Glomerular visceral epithelial cell (primary cell): ENCODE data around the gene DTWD1.
A peak's percentile ranks its signal among the peaks of the same experiment; 100 is the strongest.
"Not testable (repeated sequence)": the region's sequence is repeated elsewhere in the genome, so short reads cannot be mapped to it uniquely, and the experiment has no call there.

Experiments used
- DNase-seq: peaks from one replicate; pipeline ENCODE4 v3.0.0-alpha.2; 2016; ENCODE audit errors: extremely low spot score

The DTWD1 gene, protein sequence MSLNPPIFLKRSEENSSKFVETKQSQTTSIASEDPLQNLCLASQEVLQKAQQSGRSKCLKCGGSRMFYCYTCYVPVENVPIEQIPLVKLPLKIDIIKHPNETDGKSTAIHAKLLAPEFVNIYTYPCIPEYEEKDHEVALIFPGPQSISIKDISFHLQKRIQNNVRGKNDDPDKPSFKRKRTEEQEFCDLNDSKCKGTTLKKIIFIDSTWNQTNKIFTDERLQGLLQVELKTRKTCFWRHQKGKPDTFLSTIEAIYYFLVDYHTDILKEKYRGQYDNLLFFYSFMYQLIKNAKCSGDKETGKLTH

DNA sequence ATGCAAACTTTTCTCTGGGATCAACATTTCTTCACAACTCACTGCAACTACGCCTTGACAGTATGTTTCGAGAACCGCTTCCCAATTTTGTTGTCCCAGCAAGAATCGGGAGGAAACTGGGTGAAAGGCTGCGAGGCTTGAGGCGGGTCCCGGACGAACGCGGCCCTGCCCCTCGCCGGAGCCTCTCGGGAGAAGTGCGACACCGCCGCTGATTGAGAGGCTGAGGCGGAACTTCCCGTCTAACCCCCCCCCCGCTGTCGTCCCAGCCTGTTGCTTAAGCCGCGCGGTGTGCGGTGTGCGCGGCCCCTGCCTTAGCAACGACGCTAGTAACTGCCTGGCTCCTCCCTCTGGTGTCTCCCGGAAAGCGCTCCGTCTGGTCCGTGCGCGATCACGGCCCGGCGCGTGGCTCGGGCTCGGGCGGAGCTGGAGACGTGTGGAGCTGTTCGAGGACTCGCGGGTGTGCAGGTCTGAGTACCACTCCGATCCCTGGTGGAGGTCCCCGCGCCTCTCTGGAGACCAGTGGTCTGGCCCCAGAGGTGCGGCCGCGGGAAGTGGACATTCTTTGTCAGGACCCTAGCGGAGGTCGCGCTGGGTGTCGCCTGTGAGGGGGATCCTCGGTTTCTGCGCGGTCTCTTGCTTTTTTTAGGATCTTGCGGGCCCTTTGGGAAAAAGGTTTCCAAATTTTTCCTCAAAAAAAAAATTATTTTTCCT, at the start of gene DTWD1, which contains the start of gene FAM227B:
Gene DTWD1 (plus strand): TSS at position 391 of the 711 bp plus-strand sequence. CDS start 4,120 bp downstream, outside the sequence.
Gene FAM227B (minus strand): TSS at position 161 of the 711 bp plus-strand sequence. CDS start 5,647 bp downstream, outside the sequence.
- DNase-seq: peak; percentile 98

DNA sequence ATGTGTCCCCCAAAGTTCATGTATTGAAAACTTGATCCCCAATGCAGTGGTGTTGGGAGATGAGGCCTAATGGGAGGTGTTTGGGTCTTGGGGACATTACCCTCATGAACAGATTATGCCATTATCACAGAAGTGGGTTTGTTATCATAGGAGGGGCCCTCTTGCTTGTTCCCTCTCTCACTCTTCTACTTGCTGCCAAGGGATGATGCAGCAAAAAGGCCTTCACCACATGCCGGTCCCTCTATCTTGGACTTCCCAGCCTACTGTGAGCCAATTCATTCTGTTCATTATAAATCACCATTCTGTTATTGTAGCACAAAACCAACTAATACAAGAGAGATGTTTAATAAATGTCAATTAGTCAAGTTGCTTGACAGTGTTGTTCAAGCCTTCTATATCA, 47.4 kb upstream of the DTWD1 start:
- DNase-seq: no peak

DNA sequence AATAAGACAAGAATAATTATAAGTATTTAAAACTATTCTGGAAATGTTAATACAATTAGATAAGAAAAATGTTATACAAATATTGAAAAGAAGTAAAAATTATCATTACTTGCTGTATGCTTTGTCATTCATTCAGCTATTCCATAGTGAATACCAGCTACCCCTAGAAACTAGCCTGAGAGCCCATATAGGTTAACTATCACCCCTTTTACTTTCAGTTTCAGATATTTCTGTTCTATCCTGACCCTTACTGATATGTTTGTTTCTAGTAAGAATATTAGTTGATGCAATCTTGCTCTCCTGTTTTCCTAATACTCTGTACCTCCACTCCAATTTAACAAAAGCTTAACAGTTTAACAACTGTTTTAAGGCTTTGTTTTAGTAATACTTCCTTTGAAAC, 31.8 kb upstream of the DTWD1 start:
- no peak for DNase-seq

DNA sequence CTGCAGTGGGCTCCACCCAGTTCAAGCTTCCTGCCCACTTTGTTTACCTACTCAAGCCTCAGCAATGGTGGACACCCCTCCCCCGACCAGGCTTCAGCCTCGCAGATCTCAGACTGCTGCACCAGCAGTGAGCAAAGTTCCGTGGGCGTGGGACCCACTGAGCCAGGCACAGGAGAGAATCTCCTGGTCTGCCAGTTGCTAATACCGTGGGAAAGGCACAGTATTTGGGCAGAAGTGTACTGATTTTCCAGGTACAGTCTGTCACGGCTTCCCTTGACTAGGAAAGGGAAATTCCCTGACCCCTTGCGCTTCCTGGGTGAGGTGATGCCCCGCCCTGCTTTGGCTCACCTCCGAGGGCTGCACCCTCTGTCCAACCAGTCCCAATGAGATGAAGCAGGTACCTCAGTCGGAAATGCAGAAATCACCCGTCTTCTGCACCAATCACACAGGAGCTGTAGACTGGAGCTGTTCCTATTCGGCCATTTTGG, 28.0 kb upstream of the DTWD1 start:
- not testable (repeated sequence) for DNase-seq

DNA sequence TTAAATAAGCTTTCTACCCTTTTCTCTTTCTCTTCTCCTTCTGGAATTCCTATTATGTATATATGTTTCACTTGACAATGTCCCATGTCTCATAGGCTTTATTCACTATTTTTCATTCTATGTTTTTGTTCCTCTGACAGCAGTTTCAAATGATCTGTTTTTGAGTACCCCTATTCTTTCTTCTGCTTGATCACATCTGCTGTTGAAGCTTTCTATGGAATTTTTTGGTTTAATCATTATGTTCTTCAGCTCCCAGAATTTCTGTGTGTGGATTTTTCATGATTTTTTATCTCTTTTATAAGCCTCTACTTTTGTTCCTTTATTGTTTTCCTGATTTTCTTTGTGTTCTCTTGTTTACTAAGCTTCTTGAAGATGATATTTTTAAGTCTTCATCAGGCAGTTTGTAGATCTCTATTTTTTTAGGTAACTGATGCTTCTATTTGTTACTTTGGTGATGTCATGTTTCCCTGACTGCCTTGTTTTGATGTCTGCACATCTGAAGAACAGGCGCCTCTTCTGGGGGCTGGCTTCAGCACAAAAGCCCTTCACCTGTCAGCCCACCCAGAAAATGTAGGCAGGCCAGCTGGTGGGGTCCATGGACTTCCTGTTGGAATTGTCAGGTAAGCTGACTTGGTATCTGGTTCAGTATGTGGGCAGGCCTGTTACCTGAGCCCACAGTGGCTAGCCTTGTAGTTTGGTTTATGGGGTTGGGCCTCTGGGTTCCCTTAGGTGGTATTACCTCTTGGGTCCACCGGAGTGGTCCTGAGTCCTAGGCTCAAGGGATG, 16.0 kb upstream of the DTWD1 start:
- DNase-seq: no peak

DNA sequence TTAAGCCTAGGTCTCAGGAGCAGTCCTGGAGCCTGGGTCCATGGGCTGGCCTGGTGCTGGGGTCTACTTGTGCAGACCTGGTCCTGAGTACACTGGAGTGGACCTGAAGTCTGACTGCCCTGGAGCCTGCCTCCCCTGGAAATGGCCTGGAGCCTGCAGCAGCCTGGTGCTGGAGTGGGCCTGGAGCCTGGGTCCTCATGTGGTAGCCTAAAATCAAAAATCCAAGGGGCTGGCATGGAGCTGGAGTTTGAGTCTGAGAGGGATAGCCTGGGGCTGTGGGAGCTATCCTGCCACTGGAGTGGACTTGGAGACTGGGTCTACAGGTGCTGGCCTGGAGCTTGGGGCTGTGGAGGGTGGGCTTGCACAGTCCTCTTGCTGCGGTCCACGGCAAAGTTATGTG, 15.3 kb upstream of the DTWD1 start:
- DNase-seq: no peak

DNA sequence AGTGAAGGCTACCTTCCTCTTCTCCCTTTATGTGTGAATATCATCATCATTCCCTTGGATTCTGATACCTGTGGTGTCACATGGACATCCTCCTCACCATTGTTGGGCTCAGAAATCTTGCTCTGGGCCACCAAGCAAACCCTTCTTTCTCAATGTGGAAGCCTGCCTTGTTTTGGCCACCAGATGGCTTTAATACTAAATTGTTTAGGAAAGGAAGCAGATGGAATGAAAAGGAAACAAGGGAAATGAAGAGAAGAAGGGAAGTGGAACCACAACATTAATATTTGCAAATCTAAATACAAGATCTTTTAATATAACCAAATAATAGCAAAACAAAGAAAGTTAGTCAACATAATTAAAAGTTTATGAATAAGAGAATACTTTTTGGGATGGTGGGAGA, 14.3 kb upstream of the DTWD1 start:
- DNase-seq: no peak

DNA sequence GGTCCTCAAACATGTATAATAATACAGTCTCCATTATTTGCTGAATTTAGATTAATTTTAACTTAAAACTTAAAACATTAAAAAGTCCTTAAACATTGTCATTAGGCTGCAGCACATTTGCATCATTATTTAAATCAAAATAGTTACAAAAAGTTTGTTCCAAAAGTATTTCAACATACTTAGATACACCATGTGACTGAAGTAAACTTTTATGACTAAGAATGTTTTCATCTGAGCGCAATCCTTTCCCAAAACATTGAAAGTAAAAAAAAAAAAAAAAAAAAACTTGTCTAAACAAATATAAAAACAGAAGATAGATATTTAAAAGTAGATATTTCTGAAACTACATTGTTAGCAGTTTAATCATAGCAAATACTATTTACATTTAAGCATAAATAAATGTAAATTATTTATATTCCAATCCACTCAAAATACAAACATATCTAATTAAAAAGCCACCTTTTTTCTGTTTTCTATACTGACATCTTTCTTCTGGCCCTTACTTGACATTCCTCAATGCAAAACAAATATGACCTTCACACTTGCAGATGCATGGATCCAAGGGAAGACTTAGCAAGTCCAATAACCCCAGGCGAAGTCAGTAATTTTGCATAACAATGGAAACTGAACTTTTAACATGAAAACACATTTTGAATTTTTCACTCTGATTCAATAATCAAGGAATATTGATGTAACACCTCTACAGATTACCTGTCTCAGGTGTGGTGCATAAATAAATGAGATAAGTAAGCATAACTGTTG, 10.5 kb upstream of the DTWD1 start:
- no peak for DNase-seq

DNA sequence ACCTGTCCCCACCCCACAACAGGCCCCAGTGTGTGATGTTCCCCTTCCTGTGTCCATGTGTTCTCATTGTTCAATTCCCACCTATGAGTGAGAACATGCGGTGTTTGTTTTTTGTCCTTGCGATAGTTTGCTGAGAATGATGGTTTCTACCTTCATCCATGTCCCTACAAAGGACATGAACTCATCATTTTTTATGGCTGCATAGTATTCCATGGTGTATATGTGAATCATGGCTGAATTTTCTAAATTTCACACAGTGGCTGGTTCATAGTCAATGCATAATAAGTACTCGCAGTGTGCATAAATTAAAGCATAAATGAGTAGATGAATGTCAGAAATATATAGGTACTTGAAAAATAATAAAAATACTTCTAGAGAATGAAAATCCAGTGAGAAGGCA, 8.6 kb upstream of the DTWD1 start:
- not testable (repeated sequence) for DNase-seq

DNA sequence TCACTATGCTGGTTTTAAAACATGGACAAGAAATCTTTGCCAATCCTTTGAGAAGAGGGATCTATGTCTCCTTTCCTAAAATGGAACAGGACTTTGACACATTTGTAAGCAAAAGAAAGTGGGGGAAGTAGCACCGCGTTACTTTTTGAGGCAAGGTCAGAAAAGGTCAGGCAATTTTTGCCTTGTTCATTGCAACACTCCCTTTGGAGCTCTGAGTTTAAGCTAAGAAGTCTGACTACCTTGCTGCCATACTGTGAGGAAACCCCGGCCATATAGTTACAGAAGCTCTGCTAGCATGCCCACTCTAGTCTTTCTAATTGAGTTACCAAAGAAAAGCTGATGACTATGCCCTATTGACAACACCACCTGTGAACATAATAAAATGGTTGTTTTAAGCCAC, 1.6 kb upstream of the DTWD1 start:
- no peak for DNase-seq

DNA sequence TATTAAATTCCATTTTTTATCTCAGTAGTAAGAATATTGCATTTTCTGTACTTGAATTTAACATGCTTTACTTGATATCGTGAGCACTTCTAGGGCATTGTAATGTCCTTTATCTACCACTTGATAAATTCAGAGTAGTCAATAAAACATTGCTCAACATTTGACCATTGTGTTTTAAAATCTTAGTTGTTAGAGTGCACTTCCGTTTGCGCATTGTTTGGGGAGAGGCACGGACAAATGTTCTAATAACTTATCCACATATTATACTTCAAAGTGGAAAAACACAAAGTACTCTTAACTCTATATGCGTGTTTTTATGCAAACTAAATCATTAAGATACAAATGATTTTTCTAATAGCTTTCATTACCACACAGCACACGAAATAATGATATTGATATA, 649 bp upstream of the DTWD1 start:
- no peak for DNase-seq

DNA sequence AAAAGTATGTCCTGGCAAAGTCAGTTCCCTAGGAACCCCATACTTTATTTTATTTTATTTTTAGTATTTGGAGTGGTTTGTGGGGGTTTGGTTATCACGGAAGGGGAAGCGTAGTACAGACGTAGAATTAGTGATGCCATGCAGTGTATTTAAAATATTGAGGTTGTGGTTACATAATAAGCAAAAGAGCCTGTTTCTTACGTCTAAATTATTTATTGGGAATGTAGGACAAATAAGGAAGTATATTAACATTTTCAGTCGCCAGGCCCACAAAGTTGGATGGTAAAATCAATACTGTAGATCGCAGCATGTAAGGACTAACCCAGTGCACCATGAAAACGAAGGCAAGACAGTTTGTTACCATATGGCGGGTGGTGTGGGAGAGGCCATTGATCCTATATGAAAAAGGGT, 558 bp downstream of the DTWD1 start:
- DNase-seq: no peak

DNA sequence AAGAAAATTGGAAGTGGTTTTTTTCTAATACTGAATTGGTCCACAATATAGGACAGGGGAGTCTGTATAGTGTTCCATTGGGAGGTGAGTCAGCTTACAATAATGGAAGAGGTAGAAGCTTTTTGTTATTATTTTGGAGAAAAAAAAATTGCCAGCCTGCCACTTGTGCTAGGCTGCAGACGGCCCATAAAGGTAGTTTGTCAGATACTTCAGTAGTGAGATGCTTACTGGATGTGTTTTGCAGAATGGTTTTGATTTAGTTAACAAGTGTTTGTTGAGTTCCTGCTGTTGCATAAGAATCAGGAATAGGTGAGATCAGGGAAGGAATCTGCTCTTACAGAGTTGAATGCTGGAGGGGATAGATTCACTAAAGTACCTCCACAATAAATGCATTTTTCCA, 1.0 kb downstream of the DTWD1 start:
- no peak for DNase-seq

DNA sequence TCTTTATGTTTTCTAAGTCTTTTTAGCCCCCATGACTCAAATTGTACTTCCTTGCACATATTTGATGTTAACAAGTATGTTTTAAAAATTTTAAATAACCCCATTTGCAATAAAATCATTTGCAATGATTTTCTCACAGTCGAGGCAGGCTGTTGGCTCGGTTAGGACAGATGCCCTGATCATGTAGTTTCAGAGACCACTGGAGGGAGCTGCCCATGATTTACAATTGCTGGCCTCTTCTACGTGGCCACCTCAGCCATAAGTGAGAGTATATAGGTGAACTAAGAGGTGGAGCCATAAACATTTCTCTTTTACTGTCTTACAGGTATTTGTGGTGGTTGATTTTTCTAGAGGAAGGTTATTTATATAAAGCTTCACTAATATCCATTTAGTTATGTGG, 1.7 kb downstream of the DTWD1 start:
- no peak for DNase-seq

DNA sequence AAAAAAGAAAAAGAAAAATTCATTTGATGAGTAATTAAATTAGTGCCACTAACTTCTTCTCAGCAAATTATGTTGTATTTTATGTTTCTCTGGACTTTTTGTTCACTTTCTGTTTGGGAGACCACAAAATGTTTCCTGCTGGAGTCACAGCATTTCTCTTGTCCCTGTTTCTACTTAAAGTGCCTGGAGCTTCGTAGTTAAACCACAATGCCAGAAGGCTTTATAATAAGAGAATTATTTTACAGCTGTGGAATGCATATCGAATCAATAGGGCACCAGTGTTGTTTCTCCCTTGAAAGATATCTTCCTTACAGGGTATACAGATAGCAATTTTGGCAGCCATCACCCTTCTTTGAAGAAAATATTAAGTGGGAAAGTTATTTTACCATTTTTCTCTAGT, 3.2 kb downstream of the DTWD1 start:
- no peak for DNase-seq

DNA sequence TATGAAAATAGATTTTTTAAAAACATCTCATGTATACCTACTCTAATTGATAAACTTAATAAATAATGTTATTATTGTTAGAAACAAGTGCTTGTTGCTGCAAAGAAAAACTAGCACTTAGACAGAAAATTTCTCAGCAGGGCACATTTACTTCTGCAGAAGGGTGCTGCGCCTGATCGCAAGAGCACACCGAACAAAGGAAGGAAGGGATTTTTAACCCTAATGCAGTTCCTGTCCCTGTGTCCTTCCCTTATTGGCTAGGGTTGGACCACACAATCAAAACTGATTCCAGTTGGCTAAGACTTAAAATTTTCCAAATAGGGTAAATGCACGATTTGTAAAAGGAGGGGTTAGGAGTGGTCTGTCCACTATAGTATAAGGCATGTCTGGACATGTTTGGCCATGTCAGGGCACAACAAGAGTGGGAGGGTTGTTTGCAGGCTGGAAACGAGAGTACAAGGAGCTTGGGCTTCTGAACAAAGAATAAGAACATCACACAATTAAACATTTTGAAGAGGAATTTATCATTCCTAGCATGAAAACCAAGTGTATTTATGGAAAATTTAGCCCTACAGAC, 4.7 kb downstream of the DTWD1 start:
- no peak for DNase-seq

DNA sequence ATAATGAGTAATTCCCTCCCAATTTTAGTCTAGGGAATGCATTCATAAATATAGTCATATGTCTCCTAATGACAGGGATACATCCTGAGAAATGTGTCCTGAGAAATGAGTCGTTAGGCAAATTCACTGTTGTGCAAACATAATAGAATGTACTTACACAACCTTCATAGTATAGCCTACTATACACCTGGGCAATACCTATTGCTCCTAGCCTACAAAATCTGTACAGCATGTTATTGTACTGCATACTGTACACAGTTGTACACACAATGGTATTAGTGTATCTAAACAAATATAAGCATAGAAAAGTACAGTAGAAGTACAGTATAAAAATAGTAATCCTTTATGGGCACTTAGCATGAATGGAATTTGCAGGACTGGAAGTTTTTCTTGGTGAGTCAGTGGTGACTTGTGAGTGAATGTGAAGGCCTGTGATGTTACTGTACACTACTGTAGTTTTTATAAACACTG, 6.6 kb downstream of the DTWD1 start:
- DNase-seq: peak; percentile 69

DNA sequence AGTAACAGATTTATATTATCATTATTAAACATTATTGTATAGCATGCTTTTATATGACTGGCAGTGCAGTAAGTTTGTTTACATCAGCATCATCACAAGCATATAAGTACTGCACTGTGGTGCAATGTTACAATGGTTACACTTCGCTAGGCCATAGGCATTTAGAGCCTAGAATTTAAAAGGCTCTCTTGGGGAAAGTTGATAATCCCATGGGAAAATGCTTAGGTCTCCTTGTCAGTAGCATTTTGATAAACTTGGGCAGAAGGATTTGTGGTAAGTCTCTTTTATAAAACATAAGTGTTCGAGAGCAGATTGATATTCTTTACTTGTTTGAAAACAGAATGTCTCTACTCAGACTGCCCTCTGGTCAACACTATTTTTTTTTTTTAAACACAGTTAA, 7.5 kb downstream of the DTWD1 start:
- no peak for DNase-seq

DNA sequence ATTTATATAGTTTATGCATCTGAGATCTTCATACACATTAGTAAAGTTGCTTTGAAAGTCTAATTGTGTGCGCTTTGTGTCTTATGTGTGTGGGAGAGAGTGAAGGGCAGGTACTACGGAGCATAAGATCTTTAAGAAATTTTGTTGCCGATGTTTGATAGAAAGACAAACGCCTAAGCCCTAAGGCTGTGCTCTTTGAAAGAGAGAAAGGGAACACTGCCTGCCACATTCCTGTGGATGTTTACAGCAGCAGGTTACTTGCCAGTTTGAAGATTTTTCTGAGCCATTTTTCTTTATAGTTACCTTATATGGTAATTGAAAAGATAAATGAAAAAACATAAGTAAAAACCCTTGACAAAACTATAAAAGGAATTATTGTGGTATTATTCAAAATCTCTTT, 17.0 kb downstream of the DTWD1 start:
- DNase-seq: no peak

DNA sequence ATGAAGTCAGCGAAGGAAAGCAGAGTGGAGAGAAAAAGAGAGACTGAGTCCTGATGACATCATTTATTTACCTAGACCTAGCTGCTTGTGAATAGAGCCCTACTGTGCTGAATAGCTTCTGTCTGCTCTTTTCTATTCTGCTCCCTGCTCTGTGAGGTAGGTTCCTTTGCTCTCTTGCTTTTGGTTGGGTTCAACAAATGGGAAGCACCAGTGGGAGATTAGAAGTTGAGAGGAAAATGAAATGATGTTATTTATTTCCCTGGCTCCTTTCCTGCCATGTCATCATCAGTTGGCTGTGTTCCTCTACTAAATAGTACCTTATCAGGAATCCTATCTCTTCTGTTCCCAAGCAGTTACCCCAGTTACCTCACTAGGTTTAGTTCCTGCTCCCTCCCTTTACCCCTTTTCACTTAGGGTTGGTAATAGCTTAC, 23.5 kb downstream of the DTWD1 start:
- DNase-seq: no peak

DNA sequence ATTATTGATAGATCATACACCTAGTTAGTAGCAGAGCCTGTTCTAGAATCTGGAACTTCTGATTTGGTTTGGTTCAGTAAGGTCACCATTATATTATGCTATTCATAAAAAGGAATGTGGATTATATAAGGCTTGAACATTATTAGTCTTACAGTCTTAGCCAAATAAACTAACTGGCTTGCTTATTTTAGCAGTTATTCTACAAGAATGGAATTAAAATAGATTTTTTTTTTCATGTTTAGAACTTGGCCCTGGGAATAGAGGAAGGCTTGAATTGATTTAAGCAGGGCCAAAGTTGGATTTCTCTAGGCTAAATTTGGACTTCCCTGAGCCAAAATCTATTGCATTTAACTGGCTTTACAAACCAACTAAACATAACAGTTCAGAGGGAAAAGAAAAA, 24.4 kb downstream of the DTWD1 start:
- no peak for DNase-seq
